NT2/D1 (cell line): Measurements from ENCODE around the gene ATP1A2.

Experiments used
- DNase-seq: peaks from one replicate; pipeline ENCODE4 v3.0.0-alpha.2; 2011; ENCODE audit warnings: low read depth, low spot score
- H3K27me3 ChIP-seq: 2 replicates; pipeline ENCODE4 v1.6.0; 2011; ENCODE audit warnings: mild to moderate bottlenecking; ENCODE audit not compliant: insufficient read length, insufficient read depth
- H3K36me3 ChIP-seq: 2 replicates; pipeline ENCODE4 v1.6.1; 2011; ENCODE audit warnings: mild to moderate bottlenecking, low read length, mixed read lengths; ENCODE audit not compliant: insufficient read depth, insufficient read length
- H3K4me1 ChIP-seq: 2 replicates; pipeline ENCODE4 v1.5.1; 2011; ENCODE audit not compliant: insufficient read depth, insufficient read length
- H3K4me3 ChIP-seq: 2 replicates; pipeline ENCODE4 v1.5.1; 2011; ENCODE audit warnings: low read depth; ENCODE audit not compliant: insufficient read length
- H3K9ac ChIP-seq: 2 replicates; pipeline ENCODE4 v1.6.0; 2011; ENCODE audit warnings: low read depth; ENCODE audit not compliant: insufficient read length
- H3K9me3 ChIP-seq: 2 replicates; pipeline ENCODE4 v1.5.1; 2011; ENCODE audit warnings: mild to moderate bottlenecking, low read length; ENCODE audit not compliant: insufficient read depth
- SUZ12 ChIP-seq: IDR thresholded peaks from 2 replicates; pipeline ENCODE4 v1.6.1; 2011; ENCODE audit not compliant: insufficient read length, insufficient read depth; ENCODE audit errors: extremely low read depth
- YY1 ChIP-seq: IDR thresholded peaks from 2 replicates; pipeline ENCODE4 v1.6.1; 2011; ENCODE audit not compliant: insufficient read length, insufficient read depth
- ZNF274 ChIP-seq: IDR thresholded peaks from 2 replicates; pipeline ENCODE4 v1.6.1; 2011; ENCODE audit warnings: mild to moderate bottlenecking, low read depth, low read length

Gene ATP1A2

GRCh38 chr1:160117300-160117699, 1.7 kb downstream of the ATP1A2 start:
- Histone ChIP-seq H3K9ac (peak overlapping the region; percentile 38), H3K4me1 (peaks cover 35% of the 10 kb centered on the region), H3K9me3 (no peaks in the 10 kb centered on the region), H3K36me3 (peaks cover 29% of the 10 kb centered on the region), H3K4me3 (peak overlapping the region; percentile 49), H3K27me3 (no peaks in the 10 kb centered on the region)
- DNase-seq = no peak
- TF ChIP-seq SUZ12 = no peak
- TF ChIP-seq YY1 = no peak
- no peak for TF ChIP-seq ZNF274

GRCh38 chr1:160117709-160118183, 2.2 kb downstream of the ATP1A2 start:
- Histone ChIP-seq H3K36me3 (peaks cover 33% of the 10 kb centered on the region), H3K9me3 (no peaks in the 10 kb centered on the region), H3K27me3 (no peaks in the 10 kb centered on the region), H3K9ac (peak overlapping the region; percentile 38), H3K4me3 (peak overlapping the region; percentile 49), H3K4me1 (peaks cover 30% of the 10 kb centered on the region)
- no peak for DNase-seq
- TF ChIP-seq SUZ12 (no peak), ZNF274 (no peak), YY1 (no peak)

GRCh38 chr1:160118928-160119327, 3.4 kb downstream of the ATP1A2 start:
- Histone ChIP-seq H3K4me1 (peaks cover 25% of the 10 kb centered on the region), H3K9ac (no peak overlapping the region), H3K27me3 (no peaks in the 10 kb centered on the region), H3K4me3 (no peak overlapping the region), H3K9me3 (no peaks in the 10 kb centered on the region), H3K36me3 (peaks cover 44% of the 10 kb centered on the region)
- no peak for DNase-seq
- no peak for TF ChIP-seq ZNF274
- TF ChIP-seq SUZ12 = no peak
- TF ChIP-seq YY1 = no peak

GRCh38 chr1:160120797-160121196, 5.2 kb downstream of the ATP1A2 start:
- no peak overlapping the region for H3K9ac ChIP-seq
- no peaks in the 10 kb centered on the region for H3K27me3 ChIP-seq
- peaks cover 11% of the 10 kb centered on the region for H3K4me1 ChIP-seq
- no peak for DNase-seq
- no peak overlapping the region for H3K4me3 ChIP-seq
- peaks cover 63% of the 10 kb centered on the region for H3K36me3 ChIP-seq
- no peaks in the 10 kb centered on the region for H3K9me3 ChIP-seq
- no peak for TF ChIP-seq SUZ12

- Histone ChIP-seq H3K4me1 (peaks cover 11% of the 10 kb centered on the region), H3K36me3 (peaks cover 69% of the 10 kb centered on the region), H3K4me3 (no peak overlapping the region), H3K27me3 (no peaks in the 10 kb centered on the region), H3K9me3 (no peaks in the 10 kb centered on the region), H3K9ac (no peak overlapping the region)
- TF ChIP-seq ZNF274 (no peak), SUZ12 (no peak), YY1 (no peak)
- no peak for DNase-seq
Observed at GRCh38 chr1:160121388-160121787, 5.8 kb downstream of the ATP1A2 start.

- H3K9ac ChIP-seq = no peak overlapping the region
- TF ChIP-seq ZNF274 (no peak), SUZ12 (no peak), YY1 (no peak)
- no peak for DNase-seq
- H3K4me3 ChIP-seq = no peak overlapping the region
- H3K36me3 ChIP-seq = peaks cover 85% of the 10 kb centered on the region
- no peaks in the 10 kb centered on the region for H3K4me1 ChIP-seq
- H3K27me3 ChIP-seq = no peaks in the 10 kb centered on the region
- H3K9me3 ChIP-seq = no peaks in the 10 kb centered on the region
Observed at GRCh38 chr1:160122978-160123495, 7.5 kb downstream of the ATP1A2 start.

- Histone ChIP-seq H3K27me3 (no peaks in the 10 kb centered on the region), H3K4me3 (no peak overlapping the region), H3K4me1 (no peaks in the 10 kb centered on the region), H3K9me3 (no peaks in the 10 kb centered on the region), H3K9ac (no peak overlapping the region), H3K36me3 (peaks cover 86% of the 10 kb centered on the region)
- TF ChIP-seq YY1 (no peak), ZNF274 (no peak), SUZ12 (no peak)
- no peak for DNase-seq
Observed at GRCh38 chr1:160123726-160124125, 8.2 kb downstream of the ATP1A2 start.
